ENCODE data around the gene CLDN14.
"Not testable (repeated sequence)": the region's sequence is repeated elsewhere in the genome, so short reads cannot be mapped to it uniquely, and the experiment has no call there.

The CLDN14 gene

DNA sequence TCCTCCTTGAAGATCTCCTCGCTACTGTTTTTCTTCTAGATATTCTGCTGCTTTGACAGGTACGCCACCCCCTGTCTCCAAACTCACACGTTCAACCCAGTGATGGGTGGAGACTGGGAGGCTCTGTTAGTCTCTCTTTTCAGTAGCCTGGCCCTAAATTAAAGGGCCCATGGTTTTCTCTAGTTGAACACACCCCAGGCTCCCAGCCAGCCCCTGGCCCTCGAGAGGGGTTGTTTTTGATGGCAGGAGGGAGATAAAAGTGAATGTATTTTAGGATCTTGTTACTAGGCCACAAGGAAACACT is 21.6 kb upstream of the CLDN14 start:
- DNase-seq (ENCODE audit: low read depth), result no peak

DNA sequence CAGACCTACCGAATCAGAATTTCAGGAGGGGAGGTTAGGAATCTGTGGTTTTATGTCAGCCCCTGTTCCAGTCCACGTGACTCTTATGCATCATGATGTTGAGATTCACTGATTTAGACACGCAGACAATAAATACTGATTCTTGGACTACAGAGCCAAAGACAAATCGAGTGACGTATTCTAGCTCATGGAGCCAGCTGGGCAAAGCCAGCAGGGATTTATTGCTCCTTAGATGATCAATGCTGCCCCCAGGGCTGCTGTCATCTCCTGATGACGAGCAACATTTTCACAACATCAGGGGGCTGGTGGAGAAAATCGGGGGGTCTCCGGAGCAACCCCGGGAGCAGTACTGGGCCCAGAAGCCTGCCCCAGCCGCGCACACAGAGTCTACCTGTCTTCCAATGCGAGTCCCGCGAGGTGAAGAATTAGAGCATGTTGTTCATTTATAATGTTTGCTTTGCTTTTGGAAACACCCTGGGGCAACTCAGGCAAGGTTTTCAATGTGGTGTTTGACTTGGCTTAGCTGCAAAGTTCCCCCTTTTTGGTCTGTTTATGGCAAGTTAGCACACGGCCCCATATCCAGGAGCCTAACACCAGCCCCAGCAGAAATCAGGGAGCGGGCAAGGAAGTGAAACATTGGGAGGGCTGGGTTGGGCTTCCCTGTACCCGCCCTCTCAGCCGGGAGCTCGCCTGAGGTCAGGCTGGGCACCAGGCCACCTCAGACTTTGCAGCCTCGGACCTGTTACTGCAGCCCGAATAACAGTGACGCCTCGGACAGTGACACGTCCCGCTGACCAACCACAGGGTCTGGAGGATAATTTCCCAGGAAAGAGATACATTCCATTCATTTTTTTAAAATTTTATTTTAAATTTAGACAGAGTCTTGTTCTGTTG is 19.9 kb upstream of the CLDN14 start:
- DNase-seq (ENCODE audit: low read depth), result no peak

DNA sequence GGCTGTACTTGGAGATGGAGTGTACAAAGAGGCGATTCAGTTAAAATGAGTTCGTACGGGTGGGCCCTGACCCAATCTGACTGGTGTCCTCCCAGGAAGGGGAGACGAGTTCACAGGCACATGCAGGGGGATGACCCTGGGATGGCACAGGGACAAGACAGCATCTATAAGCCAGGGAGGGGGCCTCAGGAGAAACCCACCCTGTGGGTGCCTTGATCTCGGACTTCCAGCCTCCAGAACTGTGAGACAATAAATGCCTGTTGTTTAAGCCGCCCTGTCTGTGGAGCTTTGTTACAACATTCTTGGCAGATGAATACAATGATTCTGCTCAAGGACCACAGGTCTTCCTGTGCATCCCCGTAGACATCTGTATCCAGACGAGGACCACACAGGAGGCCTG is 14.6 kb upstream of the CLDN14 start:
- DNase-seq (ENCODE audit: low read depth), result no peak

DNA sequence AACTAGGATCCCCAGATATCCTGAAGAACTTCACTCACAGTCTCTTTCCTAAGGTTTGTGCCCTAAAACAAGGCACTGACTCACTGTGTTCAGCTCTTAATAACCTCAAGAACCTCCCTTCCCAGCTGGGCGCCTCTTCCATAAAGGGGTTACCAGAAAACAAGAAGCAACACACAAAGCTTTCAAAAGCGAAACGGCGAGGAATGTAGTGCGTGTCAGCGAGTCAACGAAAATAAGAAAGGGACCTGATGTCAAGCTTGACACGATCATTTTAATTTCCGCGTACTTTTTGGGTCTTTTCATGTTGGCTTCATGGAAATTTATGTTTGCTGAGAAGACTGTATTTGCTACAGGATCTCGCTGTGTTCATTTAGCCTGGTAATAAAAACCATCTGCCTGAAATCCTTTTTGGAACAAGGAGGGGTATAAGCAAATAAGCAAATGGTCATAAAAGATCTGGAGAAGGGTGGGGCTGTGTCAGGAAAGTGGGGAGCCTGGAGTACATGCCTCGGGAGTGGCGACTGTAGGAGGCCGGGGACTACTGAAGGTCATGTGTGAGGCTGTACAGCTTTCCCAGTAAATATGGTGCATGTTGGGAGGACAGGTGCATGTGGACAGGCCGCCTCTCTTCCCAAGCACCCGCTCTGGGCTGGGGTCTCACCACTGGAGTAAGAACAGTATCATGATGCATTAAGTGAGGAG is 11.4 kb upstream of the CLDN14 start:
- no peak for DNase-seq (ENCODE audit: low read depth)

DNA sequence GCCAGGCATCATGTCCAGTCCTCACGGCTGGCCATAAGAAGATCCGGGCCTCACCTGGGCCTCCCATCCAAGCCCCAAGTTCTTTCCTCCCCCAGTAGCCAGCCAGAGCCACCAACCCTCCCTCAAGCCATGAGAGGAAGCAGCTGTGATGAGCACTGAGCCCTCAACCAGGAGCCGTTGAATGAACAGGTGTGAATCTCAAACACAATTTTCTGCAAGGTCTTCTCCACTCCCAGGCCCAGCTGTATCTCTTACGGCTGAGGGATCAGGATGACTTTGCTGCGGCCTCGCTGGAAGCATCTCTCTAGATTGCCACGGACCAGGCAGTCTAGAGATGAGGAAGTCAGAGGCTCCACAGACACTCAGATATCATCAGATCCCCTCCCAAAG is 9.8 kb upstream of the CLDN14 start:
- no peak for DNase-seq (ENCODE audit: low read depth)

DNA sequence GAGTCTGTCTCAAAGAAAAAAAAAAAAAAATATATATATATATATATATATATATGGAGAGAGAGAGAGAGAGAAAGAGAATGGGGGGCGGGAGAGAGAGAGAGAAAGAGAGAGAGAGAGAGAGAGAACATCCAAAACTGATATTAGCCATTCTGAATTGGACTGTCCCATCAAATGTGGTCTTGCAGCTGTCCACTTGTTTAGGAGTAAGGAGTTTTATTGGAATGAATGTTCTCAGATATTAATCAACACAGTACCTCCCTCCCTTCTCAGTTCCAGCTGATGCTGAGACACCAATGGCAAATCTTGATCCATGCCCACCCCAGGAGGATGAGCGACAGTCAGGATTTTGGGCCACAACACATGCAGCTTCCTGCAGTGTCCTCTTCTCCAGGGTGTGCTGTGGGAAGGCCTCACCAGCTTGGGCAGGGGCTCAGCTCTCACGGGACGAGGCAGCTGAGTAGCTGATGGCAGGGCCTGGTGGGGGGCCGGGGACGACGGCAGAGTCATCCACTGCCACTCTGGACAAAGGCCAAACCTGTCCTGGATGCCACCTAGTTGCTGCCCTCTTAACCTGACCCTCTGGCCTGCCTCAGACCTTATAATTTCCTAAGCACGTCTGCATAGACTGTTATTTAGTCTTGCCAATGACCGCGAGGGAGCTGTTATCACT is 9.3 kb upstream of the CLDN14 start:
- no peak for DNase-seq (ENCODE audit: low read depth)

DNA sequence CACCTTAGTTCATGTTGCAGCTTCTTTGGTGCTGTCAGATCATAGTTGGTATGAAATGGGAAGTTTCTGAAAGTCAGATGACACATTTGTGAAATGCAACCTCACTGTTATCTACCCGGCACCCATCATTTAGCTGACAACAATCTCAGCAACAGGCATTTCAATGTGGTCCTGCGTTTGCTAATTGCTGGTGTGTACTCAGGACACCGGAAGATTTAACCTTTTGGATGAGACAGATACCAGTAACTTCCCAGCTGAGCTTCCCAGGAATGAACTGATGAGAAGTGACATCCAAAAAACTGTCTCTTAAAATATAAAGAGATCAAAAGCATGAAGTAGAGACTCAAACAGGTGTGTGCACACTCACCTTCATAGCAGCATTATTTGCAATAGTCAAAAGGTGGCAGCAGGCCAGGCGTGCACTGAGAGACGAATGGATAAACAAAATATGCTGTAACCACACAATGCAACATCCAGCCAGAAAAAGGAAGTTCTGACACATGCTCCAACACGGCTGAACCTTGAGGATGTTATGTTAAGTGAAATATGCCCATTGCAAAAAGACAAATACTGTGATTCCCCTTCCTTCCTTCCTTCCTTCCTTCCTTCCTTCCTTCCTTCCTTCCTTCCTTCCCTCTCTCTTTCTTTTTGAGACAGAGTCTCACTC is 7.9 kb upstream of the CLDN14 start:
- DNase-seq (ENCODE audit: low read depth), result no peak

DNA sequence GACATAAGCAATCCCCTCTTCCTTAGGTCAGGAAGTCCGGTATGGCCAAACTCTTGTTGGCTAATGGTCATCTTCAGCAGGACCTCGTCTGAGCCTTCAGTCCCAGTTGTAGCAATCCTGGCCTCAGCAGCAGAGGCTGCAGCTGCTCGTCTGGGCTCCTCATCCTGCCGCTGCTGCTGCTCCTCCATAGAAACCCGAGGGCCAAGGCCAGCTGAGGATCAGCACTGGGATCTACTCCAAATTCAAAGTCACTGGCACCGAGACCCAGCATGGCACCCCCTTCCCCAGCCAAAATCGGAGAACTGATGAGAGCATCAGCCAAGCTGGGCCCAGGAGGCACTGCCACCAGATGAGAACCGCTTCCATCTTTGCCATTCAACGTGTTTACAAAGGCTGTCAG is 6.3 kb upstream of the CLDN14 start:
- no peak for DNase-seq (ENCODE audit: low read depth)

DNA sequence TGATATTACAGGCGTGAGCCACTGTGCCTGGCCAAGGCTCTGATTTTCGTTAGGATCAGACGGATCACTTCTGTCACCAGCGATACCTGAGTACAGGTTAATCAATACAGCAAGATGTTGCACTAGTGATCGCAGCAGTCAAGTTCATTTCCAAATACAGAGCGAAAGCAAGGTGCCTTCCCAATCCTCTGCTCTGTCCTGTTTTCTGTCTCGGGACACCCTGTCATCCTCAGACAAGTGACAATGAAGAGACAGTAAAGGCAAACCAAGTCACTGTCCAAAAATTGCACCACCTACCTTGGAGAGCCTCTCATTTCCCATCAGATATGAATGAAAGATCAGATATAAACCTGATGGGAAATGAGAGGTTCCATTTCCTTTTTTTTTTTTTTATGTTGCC is 5.6 kb upstream of the CLDN14 start:
- no peak for DNase-seq (ENCODE audit: low read depth)

DNA sequence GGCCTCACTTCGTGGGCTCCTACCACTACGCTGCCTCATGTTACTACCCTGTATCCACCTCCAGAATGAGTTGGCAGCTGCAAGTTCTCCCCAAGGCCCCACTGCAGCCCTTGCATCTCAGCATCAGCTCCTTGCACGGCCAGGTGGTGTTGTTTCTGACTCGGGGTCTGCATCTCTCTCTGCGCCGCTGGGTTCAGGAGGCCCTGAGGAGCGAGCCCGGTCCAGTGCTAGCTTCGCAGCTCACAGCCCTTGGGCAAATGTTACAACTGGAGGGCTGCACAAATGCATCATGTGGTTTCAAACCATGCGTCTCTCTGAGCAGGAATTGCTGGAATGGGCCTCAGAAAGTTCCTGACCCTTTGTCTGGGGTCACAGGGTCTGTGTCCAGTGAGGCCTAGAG is 3.2 kb upstream of the CLDN14 start:
- DNase-seq (ENCODE audit: low read depth), result no peak

DNA sequence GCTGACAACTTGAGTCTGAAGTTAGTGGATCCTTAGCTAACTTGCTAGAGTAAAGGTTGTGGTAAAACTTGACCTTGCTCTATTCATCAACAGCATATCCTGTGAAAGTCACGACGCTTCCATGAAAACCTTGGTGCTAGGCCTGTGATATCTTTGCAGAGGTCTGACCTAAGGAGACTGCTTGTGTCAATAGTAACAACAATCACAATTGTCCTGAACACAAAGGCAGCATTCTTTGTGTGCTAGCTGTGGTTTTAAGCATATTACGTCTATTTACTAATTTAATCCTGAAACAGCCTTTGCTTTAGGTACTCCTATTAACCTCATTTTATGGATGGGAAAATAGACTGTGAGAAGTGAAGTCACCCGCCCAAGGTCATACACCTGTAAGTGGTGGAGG is 2.8 kb upstream of the CLDN14 start:
- no peak for DNase-seq (ENCODE audit: low read depth)

DNA sequence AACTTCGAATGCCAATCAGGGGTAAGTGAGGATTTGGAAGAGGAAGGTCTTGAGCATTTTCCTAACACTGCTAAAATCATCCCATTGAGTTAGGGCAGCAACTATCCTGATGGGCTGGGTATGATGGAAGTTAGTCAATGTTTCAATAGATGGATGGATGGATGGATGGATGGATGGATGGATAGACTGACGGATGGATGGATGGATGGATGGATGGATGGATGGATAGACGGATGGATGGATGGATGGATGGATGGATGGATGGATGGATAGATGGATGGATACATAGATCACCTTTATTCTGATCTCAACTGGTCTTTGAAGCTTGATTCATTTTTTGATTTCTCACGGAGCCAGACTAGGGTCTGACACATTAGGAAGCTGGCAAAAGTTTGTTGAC is 2.3 kb upstream of the CLDN14 start:
- no peak for DNase-seq (ENCODE audit: low read depth)

DNA sequence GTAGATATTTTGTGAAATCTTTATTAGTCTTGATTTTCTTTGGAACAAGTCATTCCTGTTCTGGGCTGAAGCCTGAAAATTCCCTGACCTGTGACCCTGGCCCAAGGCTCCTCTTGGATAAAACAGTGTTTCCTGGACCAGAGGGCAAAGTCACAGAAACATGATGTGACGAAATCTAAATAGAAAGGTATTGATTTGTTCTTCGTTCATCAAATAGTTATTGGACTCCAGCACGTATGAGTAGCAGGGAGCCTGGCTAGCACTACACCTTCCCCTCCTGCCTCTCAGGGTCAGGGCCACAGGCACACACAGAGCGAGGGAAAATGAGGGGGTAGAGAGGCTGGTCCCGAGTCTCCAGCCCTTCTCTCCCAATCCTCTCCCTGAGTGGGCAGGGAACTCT is 1.7 kb upstream of the CLDN14 start:
- no peak for DNase-seq (ENCODE audit: low read depth)

DNA sequence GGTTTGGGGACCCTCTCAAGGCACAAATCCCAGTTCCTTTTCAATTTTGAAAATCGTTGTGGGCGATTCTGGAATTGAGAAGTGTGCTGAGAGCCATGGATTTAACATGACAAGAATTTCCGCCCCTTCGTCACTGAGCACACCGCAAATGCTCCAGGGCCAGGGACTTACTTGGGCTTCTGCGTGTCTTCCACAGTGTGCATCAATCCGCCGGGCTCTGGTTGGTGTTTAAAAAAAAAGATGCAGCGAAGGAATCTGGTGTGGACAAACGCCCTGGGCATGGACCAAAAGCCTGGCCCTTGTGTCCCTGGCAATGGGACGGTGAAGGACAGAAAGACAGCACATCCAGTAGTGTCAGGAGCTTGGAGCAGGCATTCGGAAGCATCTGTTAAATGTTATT is 696 bp upstream of the CLDN14 start:
- no peak for DNase-seq (ENCODE audit: low read depth)

DNA sequence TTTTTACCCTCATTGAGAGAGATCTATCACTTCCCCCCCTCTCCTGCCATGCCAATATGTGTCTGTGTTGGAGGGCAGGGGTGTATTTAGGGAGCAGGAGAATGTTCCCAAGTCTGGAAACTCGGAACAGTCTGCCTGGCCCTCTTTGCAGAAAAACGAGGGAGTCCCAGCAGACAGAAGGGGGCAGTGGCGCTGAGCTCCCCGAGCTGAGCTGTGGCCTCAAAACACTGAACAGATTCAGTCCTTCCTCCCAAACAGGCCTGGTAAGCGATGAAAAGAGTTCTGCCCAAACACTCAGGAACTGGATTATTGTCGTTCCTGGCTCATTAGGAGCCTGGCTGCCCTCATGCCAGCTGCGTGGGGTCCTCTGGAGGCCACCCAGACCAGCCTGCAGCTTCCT is 981 bp downstream of the CLDN14 start:
- no peak for DNase-seq (ENCODE audit: low read depth)

DNA sequence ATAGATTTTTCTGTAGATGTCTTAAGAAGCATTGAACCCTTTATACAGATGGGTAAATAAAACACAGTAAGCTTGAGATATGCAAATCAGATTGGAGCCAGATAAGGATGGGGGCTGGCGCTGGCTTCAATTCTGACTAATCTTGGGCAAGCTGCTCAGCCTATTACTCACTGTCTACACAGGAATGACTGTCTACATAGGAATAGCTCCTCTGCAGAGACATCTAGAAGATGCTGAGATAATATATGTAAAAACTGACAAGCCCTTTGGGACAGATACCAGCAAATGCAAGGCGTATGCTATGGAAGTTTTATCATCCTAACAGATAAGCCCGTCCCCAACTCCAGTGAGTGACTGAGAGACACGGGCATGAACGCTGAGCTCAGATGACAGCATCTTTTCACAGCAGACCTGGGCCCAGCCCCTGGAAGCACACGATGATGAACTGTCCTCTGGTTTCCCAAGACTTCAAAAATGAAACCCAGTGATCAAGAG is 1.7 kb downstream of the CLDN14 start:
- DNase-seq (ENCODE audit: low read depth), result no peak

DNA sequence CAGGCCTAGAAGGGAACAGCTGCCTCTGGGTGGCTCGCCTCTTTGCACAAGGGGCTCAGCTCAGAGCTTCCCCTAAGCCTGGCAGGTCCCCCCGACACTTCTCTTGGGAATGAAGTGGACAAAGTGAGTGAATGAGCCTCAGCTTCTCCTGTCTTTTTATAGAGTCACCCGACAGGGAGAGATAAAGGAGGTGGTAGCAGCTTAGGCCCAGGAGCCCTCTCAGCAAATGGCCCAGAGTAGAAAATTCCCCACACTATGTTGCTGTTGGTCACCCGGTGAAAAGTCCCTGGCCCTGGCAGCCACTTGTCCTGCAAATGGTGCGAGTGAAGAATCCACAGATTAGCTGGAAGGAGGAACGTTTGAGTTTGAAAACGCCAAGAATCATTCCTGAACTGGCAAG is 2.4 kb downstream of the CLDN14 start:
- DNase-seq (ENCODE audit: low read depth), result no peak

DNA sequence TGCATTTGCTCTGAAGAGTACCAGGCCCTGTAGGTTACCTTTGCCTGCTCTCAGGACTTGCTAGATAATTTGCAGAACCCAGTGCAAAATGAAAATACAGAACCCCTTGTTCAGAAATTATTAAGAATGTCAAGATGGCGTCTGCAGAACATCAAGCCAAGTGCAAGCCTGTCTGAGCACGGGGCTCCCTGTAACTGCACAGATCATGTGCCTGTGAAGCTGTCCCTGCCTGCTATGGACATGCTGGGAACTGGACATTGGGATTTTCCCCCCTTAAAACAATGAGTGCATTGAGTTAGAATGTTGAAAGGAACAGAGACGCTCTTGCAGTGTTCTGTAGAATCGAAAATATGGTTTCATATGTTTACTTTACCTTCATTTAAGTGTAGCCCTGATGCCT is 2.9 kb downstream of the CLDN14 start:
- DNase-seq (ENCODE audit: low read depth), result no peak

DNA sequence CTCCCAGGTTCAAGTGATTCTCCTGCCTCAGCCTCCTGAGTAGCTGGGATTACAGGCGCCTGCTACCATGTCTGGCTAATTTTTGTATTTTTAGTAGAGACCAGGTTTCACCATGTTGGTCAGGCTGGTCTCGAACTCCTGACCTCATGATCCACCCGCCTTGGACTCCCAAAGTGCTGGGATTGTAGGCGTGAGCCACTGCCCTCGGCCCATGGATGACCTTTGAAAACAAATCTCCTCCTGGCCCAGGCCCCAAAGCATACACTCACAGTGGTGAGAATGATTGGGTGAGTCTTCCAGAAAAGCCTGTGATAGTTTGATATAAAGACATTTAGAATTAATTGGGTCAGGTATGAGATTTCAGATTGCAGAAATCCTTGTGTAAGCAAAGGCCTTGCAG is 3.4 kb downstream of the CLDN14 start:
- not testable (repeated sequence) for DNase-seq (ENCODE audit: low read depth)

DNA sequence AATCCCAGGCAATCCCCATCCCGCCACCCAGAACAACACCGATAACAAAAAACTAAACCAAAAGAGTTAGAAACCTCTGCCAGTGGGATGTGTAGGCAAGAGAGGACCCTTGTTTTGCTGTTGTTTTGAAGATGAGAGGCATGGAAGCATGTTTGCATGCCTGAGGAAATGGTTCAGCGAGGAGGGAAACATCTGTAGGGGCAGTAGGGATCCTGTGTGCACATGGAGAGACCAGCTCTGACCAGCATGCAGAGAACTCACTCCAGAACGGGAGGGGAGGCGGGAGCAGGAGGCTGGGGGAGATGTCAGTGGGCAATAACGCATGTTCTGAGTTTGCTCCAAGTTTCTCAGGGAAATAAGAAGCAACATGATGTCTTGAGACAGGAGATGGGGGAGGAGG is 5.3 kb downstream of the CLDN14 start:
- DNase-seq (ENCODE audit: low read depth), result no peak

DNA sequence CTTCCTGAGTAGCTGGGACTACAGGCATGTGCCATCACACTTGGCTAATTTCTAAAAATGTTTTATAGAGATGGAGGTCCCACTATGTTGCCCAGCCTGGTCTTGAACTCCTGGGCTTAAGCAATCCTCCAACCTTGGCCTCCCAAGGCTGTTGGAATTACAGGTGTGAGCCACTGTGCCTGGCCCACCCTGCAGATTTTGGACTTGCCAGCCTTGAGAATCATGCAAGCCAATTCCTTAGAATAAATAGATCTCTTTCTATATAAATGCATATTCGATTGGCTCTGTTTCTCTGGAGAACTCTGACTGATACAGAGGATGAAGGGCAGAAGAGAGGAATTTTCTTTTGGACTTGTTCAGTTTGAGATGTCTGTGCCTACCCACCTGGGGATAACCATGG is 6.7 kb downstream of the CLDN14 start:
- DNase-seq (ENCODE audit: low read depth), result no peak

DNA sequence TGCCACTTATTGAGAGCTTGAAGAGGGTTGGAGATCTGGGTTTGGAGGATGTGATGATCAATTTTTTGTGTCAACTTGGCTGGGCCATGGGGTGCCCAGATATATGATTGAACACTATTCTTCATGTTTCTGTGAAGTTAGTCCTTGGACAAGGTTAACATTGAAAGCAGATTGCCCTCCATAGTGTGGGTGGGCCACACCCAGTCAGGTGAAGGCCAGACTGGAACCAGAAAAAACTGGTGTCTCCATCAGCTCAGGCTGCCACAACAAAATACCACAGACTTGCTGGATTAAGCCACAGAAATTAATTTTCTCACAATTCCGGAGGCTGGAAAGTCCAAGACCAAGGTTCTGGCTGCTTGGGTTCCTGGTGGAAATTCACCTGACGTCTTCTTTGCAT is 7.5 kb downstream of the CLDN14 start:
- no peak for DNase-seq (ENCODE audit: low read depth)

DNA sequence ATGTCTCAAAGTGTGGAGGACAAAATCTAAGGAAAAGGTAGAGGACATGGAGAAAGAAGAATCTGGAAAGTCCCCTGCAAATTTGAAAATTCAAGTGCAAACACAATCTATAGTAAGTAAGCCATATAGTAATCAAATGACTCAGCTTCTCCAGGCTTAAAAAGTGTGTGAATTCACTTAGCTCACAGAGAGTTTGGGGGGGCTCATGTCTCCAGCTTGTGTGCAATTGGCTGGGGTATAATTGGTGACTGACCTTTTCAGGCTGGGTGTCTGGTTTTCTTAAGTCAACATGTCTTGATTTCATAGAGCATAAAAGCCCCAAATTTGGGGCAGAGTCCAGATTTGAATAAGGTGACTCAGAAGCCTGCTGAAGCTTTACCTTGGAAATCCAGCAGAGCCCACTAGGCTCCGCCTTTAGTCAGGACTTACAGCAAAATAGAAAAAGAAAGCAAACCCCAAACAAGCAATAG is 8.6 kb downstream of the CLDN14 start:
- DNase-seq (ENCODE audit: low read depth), result no peak
